Left forelimb (tissue), 1 donor: ENCODE measurements around the gene H2BW2.
"Not testable (repeated sequence)": the region's sequence is repeated elsewhere in the genome, so short reads cannot be mapped to it uniquely, and the experiment has no call there.

Experiments
- DNase-seq: peaks from one replicate; pipeline ENCODE4 v3.0.0-alpha.2; 2018; ENCODE audit warnings: low spot score

Gene H2BW2

DNA sequence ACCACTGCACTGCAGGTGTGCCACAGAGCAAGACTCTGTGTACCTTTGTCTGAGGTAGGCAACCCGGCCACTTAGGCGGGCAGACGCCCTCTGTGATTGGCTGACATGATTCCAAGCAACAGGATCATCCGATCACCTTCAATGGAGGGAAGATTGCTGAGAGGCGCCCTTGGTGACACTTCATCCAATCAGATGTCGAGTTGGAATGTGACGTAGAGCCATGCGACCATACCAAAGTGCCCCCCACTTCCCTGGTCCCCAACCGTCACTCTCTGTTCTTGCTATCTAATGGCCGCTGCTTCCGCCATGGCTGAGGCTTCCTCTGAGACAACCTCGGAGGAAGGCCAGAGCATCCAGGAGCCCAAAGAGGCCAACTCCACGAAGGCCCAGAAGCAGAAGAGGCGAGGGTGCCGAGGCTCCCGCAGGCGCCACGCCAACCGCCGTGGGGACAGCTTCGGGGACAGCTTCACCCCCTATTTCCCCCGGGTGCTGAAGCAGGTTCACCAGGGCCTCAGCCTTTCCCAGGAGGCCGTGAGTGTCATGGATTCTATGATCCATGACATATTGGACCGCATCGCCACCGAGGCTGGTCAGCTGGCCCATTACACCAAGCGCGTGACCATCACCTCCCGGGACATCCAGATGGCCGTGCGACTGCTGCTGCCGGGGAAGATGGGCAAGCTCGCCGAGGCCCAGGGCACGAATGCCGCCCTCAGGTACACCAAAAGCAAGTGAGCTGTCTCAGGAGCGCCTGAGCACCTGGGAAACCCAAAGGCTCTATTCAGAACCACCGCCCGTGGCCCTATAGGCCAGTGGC is at the start of gene H2BW2:
TSS of gene H2BW2 (plus strand) at position 268 of the 817 bp plus-strand sequence. CDS start at position 307, 39 bp downstream.
- no peak for DNase-seq

DNA sequence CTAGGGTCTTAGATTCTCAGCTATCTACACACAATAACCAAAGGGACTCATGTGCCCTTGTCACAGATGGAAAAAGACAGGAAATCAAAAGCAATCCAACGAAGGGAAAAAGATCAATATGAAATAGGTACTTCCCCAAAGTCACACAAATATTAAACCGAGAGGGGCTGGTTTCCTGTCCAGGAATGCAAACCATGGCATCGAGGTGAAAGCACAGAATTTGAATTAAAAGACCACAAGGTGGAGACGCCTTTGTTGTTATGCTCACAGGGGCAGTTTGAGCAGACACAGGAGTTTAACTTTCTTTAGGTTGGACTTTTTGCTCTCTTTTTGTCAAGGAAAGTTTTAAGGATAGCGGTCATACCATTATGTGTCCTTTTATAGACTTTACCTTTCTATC is 40.5 kb upstream of the H2BW2 start:
- DNase-seq, result no peak

DNA sequence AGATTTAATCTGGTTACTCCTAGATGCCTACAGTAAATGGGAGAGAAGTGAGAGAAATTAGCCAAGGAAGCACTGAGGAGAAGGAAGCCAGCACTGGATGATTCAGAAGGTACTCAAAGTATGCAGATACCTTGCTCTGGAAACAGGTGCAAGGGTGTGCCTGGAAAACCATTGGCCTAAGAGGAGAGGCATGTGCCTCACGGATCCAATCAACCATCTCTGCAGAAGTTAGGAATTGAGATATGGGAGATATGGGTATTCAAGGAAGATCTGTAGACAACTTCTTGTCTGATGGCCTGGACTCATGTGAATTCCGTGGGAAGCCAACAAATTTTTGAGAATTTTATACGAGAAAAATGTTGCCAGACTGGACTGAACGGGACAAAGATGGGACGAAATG is 30.9 kb upstream of the H2BW2 start:
- no peak for DNase-seq

DNA sequence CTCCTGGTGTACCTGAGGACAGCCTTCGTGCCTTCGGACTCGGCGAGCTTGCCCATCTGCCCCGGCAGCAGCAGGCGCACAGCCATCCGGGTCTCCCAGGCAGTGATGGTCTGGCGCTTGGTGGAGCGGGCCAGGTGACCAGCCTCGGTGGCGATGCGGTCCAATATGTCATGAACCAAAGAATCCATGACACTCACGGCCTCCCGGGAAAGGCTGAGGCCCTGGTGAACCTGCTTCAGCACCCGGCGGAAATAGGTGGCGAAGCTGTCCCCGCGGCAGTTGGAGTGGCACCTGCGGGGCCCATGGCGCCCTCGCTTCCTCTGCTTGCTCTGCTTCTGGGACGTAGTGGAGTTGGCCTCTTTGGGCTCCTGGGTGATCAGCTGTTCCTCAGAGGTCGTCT is 26.6 kb upstream of the H2BW2 start:
- DNase-seq, result no peak

DNA sequence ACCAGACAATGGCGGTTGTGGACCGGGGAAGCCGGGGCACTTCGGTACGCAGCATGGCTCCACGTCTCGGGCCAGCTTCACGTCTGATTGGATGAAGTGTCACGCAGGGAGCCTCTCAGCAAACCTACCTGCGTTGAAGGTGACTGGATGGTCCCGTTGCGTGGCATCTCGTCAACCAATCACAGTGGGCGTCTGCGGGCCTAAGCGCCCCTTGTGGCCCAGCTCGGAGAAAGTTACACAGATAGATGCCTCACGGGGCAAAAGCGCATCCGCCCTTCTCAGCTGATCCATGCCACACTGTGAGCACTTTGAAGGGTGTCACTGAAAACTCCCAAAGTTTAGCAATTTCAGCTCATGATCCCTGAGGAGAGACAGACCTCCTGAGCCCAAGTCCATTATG is 26.1 kb upstream of the H2BW2 start, which contains the start of gene H2BW1:
TSS of gene H2BW1 (minus strand) at position 103 of the 400 bp plus-strand sequence. CDS start 132 bp downstream, outside the sequence.
- no peak for DNase-seq

DNA sequence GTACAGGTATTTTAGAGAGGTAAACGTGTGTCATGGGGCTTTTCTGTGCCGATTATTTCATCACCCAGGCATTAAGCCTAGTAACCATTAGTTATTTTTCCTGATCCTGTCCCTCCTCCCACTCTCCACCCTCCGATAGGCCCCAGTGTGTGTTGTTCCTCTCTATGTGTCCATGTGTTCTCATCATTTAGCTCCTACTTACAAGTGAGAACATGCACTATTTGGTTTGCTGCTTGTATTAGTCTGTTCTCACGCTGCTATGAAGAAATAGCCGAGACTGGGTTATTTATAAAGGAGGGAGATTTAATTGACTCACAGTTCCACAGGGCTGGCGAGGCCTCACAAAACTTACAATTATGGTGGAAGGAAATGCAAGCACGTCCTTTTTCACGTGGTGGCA is 24.2 kb upstream of the H2BW2 start:
- not testable (repeated sequence) for DNase-seq

DNA sequence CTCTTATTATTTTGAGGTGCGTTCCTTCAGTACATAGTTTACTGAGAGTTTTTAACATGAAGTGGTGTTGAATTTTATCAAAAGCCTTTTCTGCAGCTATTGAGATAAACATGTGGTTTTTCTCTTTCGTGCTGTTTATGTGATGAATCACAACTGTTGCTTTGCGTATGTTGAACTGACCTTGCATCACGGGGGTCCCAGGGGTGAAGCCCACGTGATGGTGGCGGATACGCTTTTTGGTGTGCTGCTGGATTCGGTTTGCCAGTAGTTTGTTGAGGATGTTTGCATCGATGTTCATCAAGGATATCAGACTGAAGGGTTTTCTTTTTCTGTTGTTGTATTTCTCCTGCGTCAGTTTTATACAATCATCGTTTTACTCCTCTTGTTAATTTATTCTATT is 21.6 kb upstream of the H2BW2 start:
- no peak for DNase-seq

DNA sequence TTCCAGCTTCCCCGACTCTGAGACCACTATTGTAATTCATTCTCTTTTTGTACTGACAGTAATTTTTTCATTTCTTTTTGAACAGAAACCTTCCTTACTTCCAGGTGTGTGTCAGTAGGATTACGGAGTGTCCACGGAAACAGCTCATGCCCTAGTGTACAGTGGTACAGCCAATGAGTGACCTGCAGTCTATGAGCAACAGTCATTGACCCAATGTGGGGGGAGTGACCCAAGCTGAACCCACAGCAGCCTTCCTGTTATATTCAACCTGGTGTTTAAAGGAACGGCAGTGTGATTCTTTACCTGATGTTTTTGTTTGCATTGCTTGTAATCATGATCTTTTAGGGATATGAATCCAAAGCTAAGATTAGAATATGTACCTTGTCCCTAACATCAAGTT is 1.2 kb downstream of the H2BW2 start:
- DNase-seq, result no peak

DNA sequence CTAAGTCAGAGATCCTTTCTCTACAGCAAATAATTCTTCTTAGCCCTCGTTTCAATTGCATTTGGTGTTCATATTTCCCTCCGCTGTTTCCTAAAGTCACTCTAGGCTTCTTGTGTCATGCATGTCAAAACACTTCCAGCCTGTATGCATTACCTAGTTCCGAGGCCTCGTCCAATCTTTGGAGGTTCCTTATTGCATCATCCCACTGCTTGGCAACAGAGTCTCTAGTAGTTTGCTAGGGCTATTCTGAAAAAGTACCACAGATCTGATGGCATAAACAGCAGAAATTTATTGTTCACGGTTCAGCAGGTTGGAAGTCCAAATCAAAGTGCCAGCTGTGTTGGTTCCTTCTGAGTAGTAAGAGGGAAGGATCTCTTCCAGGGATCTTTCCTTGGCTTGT is 5.9 kb downstream of the H2BW2 start:
- no peak for DNase-seq

DNA sequence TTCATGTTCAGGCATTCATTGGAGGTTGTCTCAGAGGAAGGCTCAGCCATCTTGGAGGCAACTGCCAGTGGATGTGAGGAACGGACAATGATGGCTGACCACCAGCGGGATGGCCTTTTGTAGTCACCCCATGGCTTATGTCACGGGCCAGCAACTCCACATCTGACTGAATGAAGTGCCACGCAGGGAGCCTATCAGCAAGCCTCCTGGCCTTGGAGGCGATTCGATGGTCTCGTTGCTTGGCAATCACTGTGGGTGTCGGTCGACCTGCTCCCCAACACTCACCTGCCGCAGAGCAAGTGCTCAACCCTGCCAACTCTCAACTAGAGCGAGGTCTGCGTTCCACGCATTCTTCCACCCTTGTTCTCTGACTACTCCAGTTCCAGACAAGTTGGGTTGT is 7.4 kb downstream of the H2BW2 start:
- no peak for DNase-seq

DNA sequence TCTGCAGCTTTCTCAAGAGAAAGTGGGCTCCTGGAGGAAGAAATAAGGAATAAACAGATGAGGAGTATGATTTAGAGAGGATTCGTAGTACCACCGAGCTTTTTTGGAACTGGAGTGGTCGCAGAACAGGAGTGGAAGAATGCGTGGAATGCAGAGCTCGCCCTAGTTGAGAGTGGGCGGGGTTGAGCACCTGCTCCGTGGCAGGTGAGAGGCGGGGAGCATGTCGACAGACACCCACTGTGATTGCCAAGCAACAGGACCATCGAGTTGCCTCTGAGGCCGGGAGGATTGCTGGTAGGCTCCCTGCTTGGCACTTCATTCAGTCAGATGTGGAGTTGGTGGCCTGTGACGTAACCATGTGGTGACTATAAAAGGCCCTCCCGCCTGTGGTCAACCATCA is 15.2 kb downstream of the H2BW2 start:
- not testable (repeated sequence) for DNase-seq

DNA sequence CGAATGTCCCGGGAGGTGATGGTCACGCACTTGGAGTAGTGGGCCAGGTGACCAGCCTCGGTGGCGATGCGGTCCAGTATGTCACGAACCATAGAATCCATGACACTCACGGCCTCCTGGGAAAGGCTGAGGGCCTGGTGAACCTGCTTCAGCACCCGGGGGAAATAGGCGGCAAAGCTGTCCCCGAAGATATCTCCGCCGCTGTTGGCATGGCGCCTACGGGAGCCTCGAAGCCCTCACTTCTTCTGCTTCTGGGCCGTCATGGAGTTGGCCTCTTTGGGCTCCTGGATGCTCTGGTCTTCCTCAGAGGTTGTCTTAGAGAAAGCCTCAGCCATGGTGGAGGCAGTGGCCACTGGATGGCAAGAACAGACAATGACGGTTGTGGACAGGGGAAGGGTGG is 22.9 kb downstream of the H2BW2 start:
- not testable (repeated sequence) for DNase-seq

DNA sequence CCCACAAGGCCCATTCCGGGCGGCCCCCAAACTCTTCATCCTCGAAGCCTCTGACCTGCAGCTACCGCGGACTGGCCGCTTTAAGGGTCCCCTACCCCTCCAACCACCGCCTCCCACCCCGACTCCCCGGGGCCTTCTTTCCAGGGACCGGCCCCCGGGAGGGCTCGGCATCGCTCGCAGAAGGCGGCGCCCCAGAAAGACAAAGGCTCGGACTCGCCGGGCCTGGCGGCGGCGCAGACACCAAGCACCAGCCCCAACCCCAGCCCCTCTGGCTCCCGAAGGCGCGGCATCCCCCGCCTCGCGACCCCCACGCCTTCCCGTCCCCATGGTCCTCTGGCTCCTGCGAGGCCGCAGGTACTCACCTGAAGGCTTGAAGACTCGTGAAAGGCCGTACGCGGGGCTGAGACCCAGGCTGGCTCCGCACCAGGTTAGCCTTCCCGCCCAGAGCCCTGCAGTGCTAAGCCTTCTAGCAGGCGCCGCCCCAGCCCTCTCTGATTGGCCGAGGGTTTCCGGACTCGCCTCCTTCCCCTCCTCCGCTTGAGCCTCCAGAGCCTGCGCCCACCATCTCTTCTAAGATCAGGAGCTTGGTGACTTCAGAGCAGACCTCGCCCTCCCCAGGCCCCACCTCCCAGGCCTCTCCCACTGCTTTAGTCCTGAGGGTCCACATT is 36.2 kb downstream of the H2BW2 start, which contains the start of gene TMSB15C:
TSS of gene TMSB15C (minus strand) at position 459 of the 668 bp plus-strand sequence.
- DNase-seq, result not testable (repeated sequence)

DNA sequence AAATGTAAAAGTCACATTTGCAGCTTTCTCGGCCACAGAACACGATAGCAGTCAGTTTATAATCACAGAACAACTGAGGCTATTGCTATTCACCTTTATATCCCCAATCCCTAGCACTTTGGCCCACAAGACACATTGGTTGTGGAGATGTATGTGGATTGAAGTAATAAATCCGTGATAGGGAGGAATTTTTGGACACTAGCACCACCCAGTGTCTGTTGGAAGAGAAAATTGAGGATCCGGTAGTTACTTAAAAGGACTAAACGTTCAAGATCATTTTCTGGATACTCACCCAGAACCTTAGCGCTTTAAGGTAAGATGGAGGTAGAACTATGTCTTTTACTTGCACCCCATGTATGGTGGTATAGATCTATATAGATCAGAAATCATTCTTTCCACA is 38.1 kb downstream of the H2BW2 start:
- not testable (repeated sequence) for DNase-seq

DNA sequence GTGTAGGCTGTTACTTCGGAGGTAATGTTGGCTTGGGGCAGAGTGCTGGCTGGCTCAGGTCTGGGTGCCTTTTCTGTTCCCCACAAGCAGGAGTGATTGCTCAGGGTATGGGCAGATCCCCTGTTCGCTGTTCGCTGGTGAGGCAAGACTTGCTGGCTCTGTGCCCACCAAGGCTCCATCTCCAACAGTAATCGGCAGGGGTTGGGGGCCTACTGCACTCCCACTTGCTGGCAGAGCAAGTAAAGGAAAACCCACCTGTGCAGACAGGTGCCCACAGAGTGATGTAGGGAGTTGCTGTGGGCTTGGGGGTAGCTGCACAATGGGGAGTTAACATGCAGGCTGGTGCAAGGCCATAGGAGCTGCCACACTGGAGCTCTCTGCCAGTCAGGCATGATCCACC is 44.3 kb downstream of the H2BW2 start:
- no peak for DNase-seq

DNA sequence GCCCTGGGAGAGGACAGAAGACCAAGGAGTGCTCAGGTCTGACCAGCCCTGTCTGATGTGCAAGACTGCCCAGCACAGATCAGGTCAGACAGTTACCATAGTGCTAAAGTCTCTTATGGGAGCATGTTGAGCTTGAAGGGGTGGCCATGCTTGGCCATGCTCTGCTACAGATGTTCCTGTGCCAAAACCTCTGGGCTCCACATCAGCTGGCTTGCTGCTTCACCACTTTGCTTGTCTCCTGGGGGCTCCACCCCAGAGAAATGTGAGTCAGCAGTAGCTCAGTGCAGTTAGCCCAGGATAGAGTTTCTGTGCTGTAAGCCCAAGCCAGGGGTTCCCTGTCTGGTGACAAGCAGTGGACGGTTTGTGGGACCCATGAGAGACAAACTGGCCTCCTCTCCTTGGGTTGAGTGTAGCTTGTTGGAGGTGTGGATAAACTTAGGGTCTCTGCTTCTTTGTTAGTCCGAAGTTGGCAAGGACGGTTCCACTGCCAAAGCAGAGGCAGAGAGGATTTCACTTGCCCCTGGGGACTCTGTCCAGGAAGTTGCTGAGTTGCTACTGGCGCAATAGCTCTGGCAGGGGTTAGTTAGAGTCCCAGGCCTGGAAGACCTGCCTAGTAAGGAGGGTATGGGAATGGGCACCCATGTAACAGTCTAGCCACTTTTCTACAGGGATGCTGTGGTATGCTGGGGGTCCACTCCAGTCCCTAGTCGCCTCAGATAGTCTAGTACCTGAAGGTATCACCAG is 45.0 kb downstream of the H2BW2 start:
- no peak for DNase-seq

DNA sequence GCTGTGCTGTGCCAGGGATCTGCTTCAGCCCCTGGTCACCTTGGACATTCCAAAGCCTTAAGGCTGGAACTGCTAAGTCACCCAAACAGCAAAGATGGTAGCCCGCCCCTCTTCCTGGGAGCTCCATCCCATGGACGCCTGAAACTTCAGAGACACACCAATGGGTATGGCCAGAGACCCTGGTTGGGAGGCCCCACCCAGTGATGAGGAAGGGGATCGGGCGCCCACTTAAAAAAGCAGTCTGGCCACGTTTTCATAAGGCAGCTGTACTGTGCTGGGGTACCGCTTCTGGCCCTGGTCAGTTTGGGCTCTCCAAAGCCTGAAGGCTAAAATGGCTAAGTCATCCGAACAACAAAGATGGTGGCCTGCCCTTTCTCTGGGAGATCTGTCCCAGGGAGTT is 45.7 kb downstream of the H2BW2 start:
- no peak for DNase-seq

DNA sequence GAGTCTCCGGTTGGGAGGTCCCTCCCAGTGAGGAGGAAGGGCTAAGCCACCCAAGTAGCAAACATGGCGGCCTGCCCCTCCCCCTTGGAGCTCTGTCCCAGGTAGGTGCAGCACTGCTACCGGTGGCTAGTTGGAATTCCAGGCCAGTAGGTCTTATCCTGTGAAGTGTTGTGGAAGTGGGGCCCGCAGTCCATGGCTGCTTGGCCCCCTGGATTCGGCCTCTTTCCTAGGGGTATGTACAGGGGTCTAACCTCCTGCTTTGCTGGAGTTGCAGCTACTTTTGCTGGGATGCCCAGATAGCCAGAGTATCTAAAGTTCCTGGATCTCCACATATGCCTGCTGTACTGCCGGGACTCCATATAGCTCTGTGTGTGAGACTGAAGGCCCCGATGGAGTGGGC is 46.2 kb downstream of the H2BW2 start:
- DNase-seq, result no peak
